Fibroblast of lung (primary cell): Measurements from ENCODE around the gene SPTBN1. TPM values are rescaled to one million over a fixed set of nuclear protein-coding genes. Genes with fewer than 3 reads are reported as not detected.
A peak's percentile ranks its signal among the peaks of the same experiment; 100 is the strongest.

Source experiments
- DNase-seq, 2 donors: peaks; one replicate each; pipeline versions ENCODE4 v3.0.0 to v3.0.0-alpha.2; 2010; ENCODE audit warnings: low read depth in 2 of 2
- H2AFZ ChIP-seq: 2 replicates; pipeline ENCODE4 v1.5.1; 2012; ENCODE audit warnings: low read length, control low read depth, inconsistent platforms
- H3K27ac ChIP-seq: 2 replicates; pipeline ENCODE4 v1.5.1; 2011; ENCODE audit warnings: low read length, control low read depth; ENCODE audit not compliant: insufficient read depth
- H3K27me3 ChIP-seq: 2 replicates; pipeline ENCODE4 v1.5.1; 2011; ENCODE audit warnings: mild to moderate bottlenecking, low read length; ENCODE audit not compliant: control insufficient read depth, insufficient read depth
- H3K36me3 ChIP-seq: 2 replicates; pipeline ENCODE4 v1.5.1; 2011; ENCODE audit warnings: low read length; ENCODE audit not compliant: control insufficient read depth, insufficient read depth
- H3K4me1 ChIP-seq: 2 replicates; pipeline ENCODE4 v1.5.1; 2011; ENCODE audit warnings: low read length; ENCODE audit not compliant: control insufficient read depth, insufficient read depth; ENCODE audit errors: extremely low read depth
- H3K4me2 ChIP-seq: 2 replicates; pipeline ENCODE4 v1.5.1; 2011; ENCODE audit warnings: low read length, control low read depth; ENCODE audit not compliant: insufficient read depth; ENCODE audit errors: extremely low read depth
- H3K4me3 ChIP-seq, 4 experiments: fragments of 200-600 bp in 1 of 4; sonication (generic) in 1 of 4; replicated peaks in 1 of 4; 2 replicates each; pipeline ENCODE4 v1.5.1; 2011 to 2016; ENCODE audit warnings: low read length in 4 of 4, low read depth in 3 of 4, mild to moderate bottlenecking in 3 of 4, control low read depth in 2 of 4, inconsistent platforms in 1 of 4, mixed read lengths in 1 of 4; ENCODE audit not compliant: insufficient read depth in 1 of 4; ENCODE audit errors: control extremely low read depth in 1 of 4
- H3K79me2 ChIP-seq: 2 replicates; pipeline ENCODE4 v1.5.1; 2012; ENCODE audit warnings: mild to moderate bottlenecking, low read length, inconsistent platforms; ENCODE audit not compliant: control insufficient read depth, insufficient read depth
- H3K9ac ChIP-seq: 2 replicates; pipeline ENCODE4 v1.5.1; 2011; ENCODE audit warnings: mild to moderate bottlenecking, low read length, control low read depth; ENCODE audit not compliant: insufficient read depth
- H3K9me3 ChIP-seq: 2 replicates; pipeline ENCODE4 v1.5.1; 2012; ENCODE audit warnings: low read depth, low read length; ENCODE audit not compliant: control insufficient read depth, insufficient read depth
- H4K20me1 ChIP-seq: 2 replicates; pipeline ENCODE4 v1.5.1; 2011; ENCODE audit warnings: low read length; ENCODE audit not compliant: control insufficient read depth, insufficient read depth; ENCODE audit errors: extremely low read depth
- EZH2 ChIP-seq: IDR thresholded peaks from 2 replicates; pipeline ENCODE4 v1.5.1; 2012; ENCODE audit warnings: low read length, control low read depth, mild to moderate bottlenecking; ENCODE audit errors: missing control alignments
- polyA plus RNA-seq, 2 donors: library from polyadenylated mRNA; depleted of rRNA in 1 of 2; stranded (reverse) in 1 of 2; unstranded in 1 of 2; fragments of >200 nt; gene quantifications; 2 replicates each; pipeline ENCODE4 v1.2.1, GENCODE V29; 2011 to 2012; ENCODE audit warnings: missing spikeins in 1 of 2
- total RNA-seq: library from RNA; depleted of rRNA; stranded (reverse); fragments of >200 nt; gene quantifications from 2 replicates; pipeline ENCODE4 v1.2.1, GENCODE V29; 2014
- TF ChIP-seq, protein P1 (sequence below), 2 donors: IDR thresholded peaks in 1 of 2; conservative IDR thresholded peaks in 1 of 2; 1 replicate in 1 of 2; 2 replicates in 1 of 2; pipeline ENCODE4 v1.5.1; 2011 to 2012; ENCODE audit warnings: low read length in 2 of 2, control low read depth in 1 of 2, inconsistent platforms in 1 of 2, low read depth in 1 of 2, mild to moderate bottlenecking in 1 of 2

SPTBN1 gene
- total and polyA plus RNA-seq, 2 donors (not counting 1 experiment from before 2014, with no cell fraction given), result 123 to 325 TPM

DNA sequence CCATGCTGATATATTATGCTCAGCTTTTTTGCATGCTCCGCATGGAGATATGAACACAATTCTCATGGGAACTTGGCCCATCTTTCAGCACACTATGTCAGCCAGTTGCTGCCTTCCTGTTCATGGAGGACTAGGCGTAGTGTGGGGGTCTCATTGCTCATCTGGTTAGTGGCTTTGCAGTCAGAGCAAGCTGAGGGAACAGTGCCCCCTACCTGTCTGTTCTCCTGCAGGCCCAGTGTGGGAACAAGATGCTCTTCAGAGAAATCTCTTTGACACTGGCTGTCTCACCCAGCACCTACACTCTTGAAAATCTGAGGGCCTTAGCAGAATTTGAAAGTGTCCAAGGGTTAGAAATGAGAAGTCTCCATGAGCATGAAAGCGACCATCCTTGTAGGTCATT, 47.1 kb downstream of the SPTBN1 start:
- Histone ChIP-seq H3K27ac (no peak overlapping the region), H3K9ac (no peak overlapping the region), H3K79me2 (peaks cover 87% of the 10 kb centered on the region), H3K9me3 (no peaks in the 10 kb centered on the region), H3K4me2 (peak overlapping the region; percentile 6), H3K36me3 (no peaks in the 10 kb centered on the region), H2AFZ (no peak overlapping the region), H3K4me3 (no peak overlapping the region), H3K27me3 (no peaks in the 10 kb centered on the region), H4K20me1 (peaks cover 6% of the 10 kb centered on the region), H3K4me1 (peaks cover 27% of the 10 kb centered on the region)
- DNase-seq, result peak in 1 of 2 donors; percentile 33
- TF ChIP-seq, protein P1, sequence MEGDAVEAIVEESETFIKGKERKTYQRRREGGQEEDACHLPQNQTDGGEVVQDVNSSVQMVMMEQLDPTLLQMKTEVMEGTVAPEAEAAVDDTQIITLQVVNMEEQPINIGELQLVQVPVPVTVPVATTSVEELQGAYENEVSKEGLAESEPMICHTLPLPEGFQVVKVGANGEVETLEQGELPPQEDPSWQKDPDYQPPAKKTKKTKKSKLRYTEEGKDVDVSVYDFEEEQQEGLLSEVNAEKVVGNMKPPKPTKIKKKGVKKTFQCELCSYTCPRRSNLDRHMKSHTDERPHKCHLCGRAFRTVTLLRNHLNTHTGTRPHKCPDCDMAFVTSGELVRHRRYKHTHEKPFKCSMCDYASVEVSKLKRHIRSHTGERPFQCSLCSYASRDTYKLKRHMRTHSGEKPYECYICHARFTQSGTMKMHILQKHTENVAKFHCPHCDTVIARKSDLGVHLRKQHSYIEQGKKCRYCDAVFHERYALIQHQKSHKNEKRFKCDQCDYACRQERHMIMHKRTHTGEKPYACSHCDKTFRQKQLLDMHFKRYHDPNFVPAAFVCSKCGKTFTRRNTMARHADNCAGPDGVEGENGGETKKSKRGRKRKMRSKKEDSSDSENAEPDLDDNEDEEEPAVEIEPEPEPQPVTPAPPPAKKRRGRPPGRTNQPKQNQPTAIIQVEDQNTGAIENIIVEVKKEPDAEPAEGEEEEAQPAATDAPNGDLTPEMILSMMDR (conservative IDR thresholded peaks at IDR 0.05 in 1 of 2, IDR thresholded peaks at IDR 0.05 in 1 of 2; ENCODE audit: low read depth in 1 of 2, low read length in 2 of 2), result peak; percentile 27 to 55
- TF ChIP-seq EZH2, result no peak

DNA sequence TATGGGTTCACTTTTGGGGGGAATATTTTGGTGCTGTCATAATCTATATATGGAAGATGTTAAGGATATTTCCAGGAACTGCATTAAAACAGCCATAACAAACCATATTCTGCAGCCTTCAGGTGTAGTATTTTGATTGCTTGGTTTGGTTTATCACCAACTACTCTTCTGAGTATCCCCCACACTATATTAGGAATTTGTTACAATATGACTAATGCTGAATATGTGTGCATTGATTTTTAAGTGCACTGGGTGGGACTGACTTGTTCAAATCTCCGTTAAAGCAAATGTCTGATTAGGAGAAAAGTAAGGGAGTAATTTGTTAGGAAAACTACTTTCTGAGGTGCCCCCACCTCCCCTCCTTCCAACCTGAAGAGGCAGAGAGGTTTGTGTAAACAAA, 47.7 kb downstream of the SPTBN1 start:
- Histone ChIP-seq H3K4me3 (no peak overlapping the region), H3K9ac (no peak overlapping the region), H3K79me2 (peaks cover 86% of the 10 kb centered on the region), H3K4me2 (no peak overlapping the region), H4K20me1 (peaks cover 6% of the 10 kb centered on the region), H3K36me3 (no peaks in the 10 kb centered on the region), H3K4me1 (peaks cover 27% of the 10 kb centered on the region), H3K27ac (peak overlapping the region; percentile 15), H3K27me3 (no peaks in the 10 kb centered on the region), H2AFZ (no peak overlapping the region), H3K9me3 (no peaks in the 10 kb centered on the region)
- TF ChIP-seq EZH2, result no peak
- TF ChIP-seq, protein P1 (conservative IDR thresholded peaks at IDR 0.05 in 1 of 2, IDR thresholded peaks at IDR 0.05 in 1 of 2; ENCODE audit: low read depth in 1 of 2, low read length in 2 of 2), result no peak
- DNase-seq, result no peak

DNA sequence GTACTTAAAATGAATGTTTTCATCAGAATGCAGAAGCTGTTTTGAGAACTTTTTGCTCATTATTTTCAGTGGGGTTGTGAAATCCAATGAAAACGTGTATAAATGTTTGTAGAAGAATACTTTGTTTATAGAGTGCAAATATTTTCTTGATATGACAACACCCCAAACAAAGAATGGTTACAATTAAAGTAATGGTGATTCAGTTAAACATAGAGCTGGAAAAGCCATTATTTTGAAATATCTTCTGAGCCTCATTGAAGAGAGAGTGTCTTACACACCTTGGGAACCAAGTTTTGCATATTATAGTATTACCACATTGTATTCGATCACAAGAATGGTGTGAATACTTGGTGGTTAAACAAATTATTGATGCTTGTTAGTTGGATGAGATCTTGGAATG, 48.7 kb downstream of the SPTBN1 start:
- no peak overlapping the region for H3K4me3 ChIP-seq
- H3K27ac ChIP-seq, result no peak overlapping the region
- H2AFZ ChIP-seq, result no peak overlapping the region
- no peak overlapping the region for H3K4me2 ChIP-seq
- H3K79me2 ChIP-seq, result peaks cover 89% of the 10 kb centered on the region
- no peak for DNase-seq
- H3K9me3 ChIP-seq, result no peaks in the 10 kb centered on the region
- H3K27me3 ChIP-seq, result no peaks in the 10 kb centered on the region
- no peaks in the 10 kb centered on the region for H3K36me3 ChIP-seq
- H4K20me1 ChIP-seq, result peaks cover 6% of the 10 kb centered on the region
- peaks cover 25% of the 10 kb centered on the region for H3K4me1 ChIP-seq
- H3K9ac ChIP-seq, result no peak overlapping the region
- TF ChIP-seq, protein P1 (conservative IDR thresholded peaks at IDR 0.05 in 1 of 2, IDR thresholded peaks at IDR 0.05 in 1 of 2; ENCODE audit: low read depth in 1 of 2, low read length in 2 of 2), result no peak
- TF ChIP-seq EZH2, result no peak
